HEK293T (cell line): ENCODE results near the gene RFK.

ENCODE experiments used
- ARNT ChIP-seq: fragments of 450-650 bp; IDR thresholded peaks from 2 replicates; pipeline ENCODE4 v1.6.1; 2017; ENCODE audit warnings: mild to moderate bottlenecking
- BHLHE40 ChIP-seq: fragments of 450-650 bp; IDR thresholded peaks from 2 replicates; pipeline ENCODE4 v1.6.1; 2016; ENCODE audit warnings: mild to moderate bottlenecking, moderate library complexity, borderline replicate concordance
- CTBP1 ChIP-seq: fragments of 450-650 bp; IDR thresholded peaks from 2 replicates; pipeline ENCODE4 v1.6.1; 2016; ENCODE audit warnings: borderline replicate concordance
- ELF4 ChIP-seq: fragments of 450-650 bp; IDR thresholded peaks from 2 replicates; pipeline ENCODE4 v1.6.1; 2017; ENCODE audit warnings: antibody characterized with exemption
- FOXA1 ChIP-seq: fragments of 450-650 bp; IDR thresholded peaks from 2 replicates; pipeline ENCODE4 v1.6.1; 2016; ENCODE audit warnings: mild to moderate bottlenecking
- FOXK2 ChIP-seq: fragments of 450-650 bp; IDR thresholded peaks from 2 replicates; pipeline ENCODE4 v1.6.1; 2016; ENCODE audit warnings: mild to moderate bottlenecking
- FOXM1 ChIP-seq: fragments of 450-650 bp; IDR thresholded peaks from 2 replicates; pipeline ENCODE4 v1.6.1; 2017; ENCODE audit warnings: mild to moderate bottlenecking, borderline replicate concordance
- HDGF ChIP-seq: fragments of 450-650 bp; IDR thresholded peaks from 2 replicates; pipeline ENCODE4 v1.6.1; 2017; ENCODE audit warnings: antibody characterized with exemption, borderline replicate concordance
- LEF1 ChIP-seq: fragments of 450-650 bp; IDR thresholded peaks from 2 replicates; pipeline ENCODE4 v1.6.1; 2017; ENCODE audit warnings: mild to moderate bottlenecking, borderline replicate concordance
- SP1 ChIP-seq: fragments of 450-650 bp; IDR thresholded peaks from 2 replicates; pipeline ENCODE4 v1.6.1; 2017
- SUZ12 ChIP-seq: fragments of 450-650 bp; IDR thresholded peaks from 2 replicates; pipeline ENCODE4 v1.6.1; 2016; ENCODE audit warnings: mild to moderate bottlenecking
- TARDBP ChIP-seq: fragments of 450-650 bp; IDR thresholded peaks from 2 replicates; pipeline ENCODE4 v1.6.1; 2016
- ZNF384 ChIP-seq: fragments of 450-650 bp; IDR thresholded peaks from 2 replicates; pipeline ENCODE4 v1.6.1; 2016
- TF ChIP-seq, protein P1 (sequence below): fragments of 450-650 bp; IDR thresholded peaks from 2 replicates; pipeline ENCODE4 v1.6.1; 2016

DNA sequence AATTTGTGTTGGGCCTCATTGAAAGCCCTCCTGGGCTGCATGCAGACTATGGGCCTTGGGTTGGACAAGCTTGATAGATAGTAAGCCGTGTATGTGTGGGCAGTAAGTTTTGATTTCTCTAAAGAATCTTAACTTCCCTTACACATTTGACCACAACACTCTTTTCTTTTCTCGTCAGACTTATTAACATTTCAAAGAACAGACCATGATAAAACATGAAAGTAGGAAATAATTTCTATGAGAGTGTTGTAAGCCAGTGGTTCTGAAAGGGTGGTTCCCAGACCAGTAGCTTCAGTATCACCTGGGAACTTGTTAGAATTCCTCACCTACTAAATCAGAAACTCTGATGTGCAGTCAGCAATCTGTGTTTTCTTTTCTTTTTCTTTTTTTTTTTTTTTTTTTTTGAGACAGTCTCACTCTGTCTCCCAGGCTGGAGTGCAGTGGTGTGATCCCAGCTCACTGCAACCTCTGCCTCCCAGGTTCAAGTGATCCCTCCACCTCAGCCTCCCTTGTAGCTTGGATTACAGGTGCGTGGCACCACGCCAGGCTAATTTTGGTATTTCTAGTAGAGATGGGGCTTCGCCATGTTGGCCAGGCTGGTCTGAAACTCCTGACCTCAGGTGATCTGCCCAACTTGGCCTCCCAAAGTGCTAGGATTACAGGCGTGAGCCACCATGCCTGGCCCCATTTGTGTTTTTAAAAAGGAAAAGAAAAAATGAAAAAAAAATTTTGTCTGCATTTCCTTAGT is 44.8 kb upstream of the RFK start:
- TF ChIP-seq FOXK2 = no peak
- TF ChIP-seq BHLHE40 = no peak
- TF ChIP-seq SP1 = no peak
- TF ChIP-seq SUZ12 = no peak
- no peak for TF ChIP-seq ELF4
- TF ChIP-seq, protein P1, sequence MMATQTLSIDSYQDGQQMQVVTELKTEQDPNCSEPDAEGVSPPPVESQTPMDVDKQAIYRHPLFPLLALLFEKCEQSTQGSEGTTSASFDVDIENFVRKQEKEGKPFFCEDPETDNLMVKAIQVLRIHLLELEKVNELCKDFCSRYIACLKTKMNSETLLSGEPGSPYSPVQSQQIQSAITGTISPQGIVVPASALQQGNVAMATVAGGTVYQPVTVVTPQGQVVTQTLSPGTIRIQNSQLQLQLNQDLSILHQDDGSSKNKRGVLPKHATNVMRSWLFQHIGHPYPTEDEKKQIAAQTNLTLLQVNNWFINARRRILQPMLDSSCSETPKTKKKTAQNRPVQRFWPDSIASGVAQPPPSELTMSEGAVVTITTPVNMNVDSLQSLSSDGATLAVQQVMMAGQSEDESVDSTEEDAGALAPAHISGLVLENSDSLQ = no peak
- TF ChIP-seq HDGF = no peak
- no peak for TF ChIP-seq LEF1
- TF ChIP-seq FOXA1 = no peak
- no peak for TF ChIP-seq ZNF384
- no peak for TF ChIP-seq ARNT
- TF ChIP-seq FOXM1 = no peak
- no peak for TF ChIP-seq TARDBP
- TF ChIP-seq CTBP1 = no peak
